Right renal cortex interstitium (tissue), 3 donors: ENCODE results near the gene OMA1. TPM values are rescaled to one million over a fixed set of nuclear protein-coding genes. Genes with fewer than 3 reads are reported as not detected.
A peak's percentile ranks its signal among the peaks of the same experiment; 100 is the strongest.

Experiments
- DNase-seq, 3 donors: peaks; one replicate each; pipeline ENCODE4 v3.0.0-alpha.2; 2013; ENCODE audit warnings: low read depth in 3 of 3, low spot score in 2 of 3
- polyA plus RNA-seq, 3 donors: library from polyadenylated mRNA; unstranded; fragments of 120-200 nt; gene quantifications; one replicate each; pipeline ENCODE4 v1.2.1, GENCODE V29; 2013; ENCODE audit not compliant: insufficient read length in 3 of 3

Gene OMA1
- polyA plus RNA-seq, 3 donors, result 35.2 to 42.5 (median 41.6) TPM

- no peak for DNase-seq
Observed at GRCh38 chr1:58465825-58466629, 80.5 kb downstream of the OMA1 start.

GRCh38 chr1:58465176-58465575 is 81.3 kb downstream of the OMA1 start:
- no peak for DNase-seq

GRCh38 chr1:58460469-58460868 is 86.1 kb downstream of the OMA1 start:
- no peak for DNase-seq

- no peak for DNase-seq
Observed at GRCh38 chr1:58459911-58460310, 86.6 kb downstream of the OMA1 start.

- DNase-seq, result no peak
Observed at GRCh38 chr1:58457023-58457635, 89.4 kb downstream of the OMA1 start.

- no peak for DNase-seq
Observed at GRCh38 chr1:58456470-58456869, 90.1 kb downstream of the OMA1 start.

- DNase-seq, result no peak
Observed at GRCh38 chr1:58454807-58455206, 91.7 kb downstream of the OMA1 start.

- no peak for DNase-seq
Observed at GRCh38 chr1:58454385-58454784, 92.1 kb downstream of the OMA1 start.

- DNase-seq, result no peak
Observed at GRCh38 chr1:58451560-58452191, 94.8 kb downstream of the OMA1 start.

- no peak for DNase-seq
Observed at GRCh38 chr1:58447886-58448285, 98.6 kb downstream of the OMA1 start.

- DNase-seq, result no peak
Observed at GRCh38 chr1:58447042-58447441, 99.5 kb downstream of the OMA1 start.

- DNase-seq, result no peak
Observed at GRCh38 chr1:58446368-58446767, 100.2 kb downstream of the OMA1 start.

GRCh38 chr1:58443986-58444868 is 102.3 kb downstream of the OMA1 start:
- no peak for DNase-seq

- peak in 1 of 3 donors; percentile 63 for DNase-seq
Observed at GRCh38 chr1:58442114-58442513, 104.4 kb downstream of the OMA1 start.

GRCh38 chr1:58441699-58442098 is 104.8 kb downstream of the OMA1 start:
- no peak for DNase-seq

- no peak for DNase-seq
Observed at GRCh38 chr1:58440696-58441095, 105.8 kb downstream of the OMA1 start.

GRCh38 chr1:58439946-58440345 is 106.6 kb downstream of the OMA1 start:
- no peak for DNase-seq

GRCh38 chr1:58438468-58438867 is 108.1 kb downstream of the OMA1 start:
- DNase-seq, result no peak

GRCh38 chr1:58437623-58438022 is 108.9 kb downstream of the OMA1 start:
- no peak for DNase-seq

- DNase-seq, result no peak
Observed at GRCh38 chr1:58436615-58437297, 109.8 kb downstream of the OMA1 start.
